GM18508 (cell line): ENCODE results near the gene CHKA.

Experiments used
- ATAC-seq: cut with Tn5 transposase; IDR thresholded peaks from one replicate; pipeline ENCODE4 v1.9.1; 2021; ENCODE audit warnings: moderate number of reproducible peaks; ENCODE audit not compliant: insufficient read depth, unreplicated experiment

The CHKA gene

DNA sequence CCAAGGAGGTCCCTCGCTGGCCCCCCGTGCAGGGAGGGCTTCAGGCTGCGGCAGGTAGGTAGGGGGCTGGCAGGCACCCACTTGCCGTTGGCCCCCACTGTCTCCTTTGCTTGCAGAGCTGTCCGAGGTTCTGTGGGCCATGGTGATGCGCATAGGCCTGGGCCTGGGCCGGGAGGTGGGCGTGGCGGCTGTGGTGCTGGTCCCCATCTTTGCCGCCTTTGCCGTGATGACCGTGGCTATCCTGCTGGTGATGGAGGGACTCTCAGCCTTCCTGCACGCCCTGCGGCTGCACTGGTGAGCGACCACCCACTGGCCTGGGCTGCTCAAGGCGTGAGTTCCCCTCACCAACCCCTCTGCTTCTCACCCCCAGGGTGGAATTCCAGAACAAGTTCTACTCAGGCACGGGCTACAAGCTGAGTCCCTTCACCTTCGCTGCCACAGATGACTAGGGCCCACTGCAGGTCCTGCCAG is 70.8 kb downstream of the CHKA start:
- no peak for ATAC-seq

DNA sequence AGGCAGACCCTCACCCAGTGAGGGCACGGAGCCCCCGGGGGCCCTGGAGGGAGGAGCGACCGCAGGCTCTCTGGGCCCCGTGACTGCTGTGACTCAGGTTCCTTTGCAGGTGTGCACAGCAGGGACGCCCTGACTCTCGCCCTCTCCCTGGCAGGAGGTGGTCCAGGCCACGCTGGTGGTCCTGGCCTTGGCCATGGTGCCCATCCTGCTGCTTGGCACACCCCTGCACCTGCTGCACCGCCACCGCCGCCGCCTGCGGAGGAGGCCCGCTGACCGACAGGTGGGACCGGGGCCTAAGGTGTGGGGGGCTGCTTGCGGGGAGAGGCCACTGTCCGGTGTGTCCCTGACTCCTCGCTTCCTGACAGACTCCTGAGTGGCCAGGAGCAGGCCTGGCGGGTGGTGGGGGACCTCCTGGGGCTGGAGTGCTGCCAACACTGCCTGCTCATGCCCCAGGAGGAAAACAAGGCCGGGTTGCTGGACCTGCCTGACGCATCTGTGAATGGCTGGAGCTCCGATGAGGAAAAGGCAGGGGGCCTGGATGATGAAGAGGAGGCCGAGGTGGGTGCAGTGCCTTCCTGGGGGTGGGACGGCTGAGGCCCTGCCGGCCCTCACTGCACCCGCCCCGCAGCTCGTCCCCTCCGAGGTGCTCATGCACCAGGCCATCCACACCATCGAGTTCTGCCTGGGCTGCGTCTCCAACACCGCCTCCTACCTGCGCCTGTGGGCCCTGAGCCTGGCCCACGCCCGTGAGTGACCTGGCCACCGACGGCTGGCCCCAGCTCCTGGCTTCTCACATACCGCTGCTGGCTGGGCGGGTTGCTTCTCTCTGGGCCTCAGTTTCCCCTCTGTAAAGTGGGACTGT is 71.4 kb downstream of the CHKA start:
- ATAC-seq: no peak

GRCh38 chr11:68048681-68049508 is 72.3 kb downstream of the CHKA start:
- ATAC-seq: no peak

GRCh38 chr11:68047437-68048290 is 73.5 kb downstream of the CHKA start:
- ATAC-seq: no peak

- ATAC-seq: no peak
These were observed 76.3 kb downstream of the CHKA start for GRCh38 chr11:68044898-68045351.

DNA sequence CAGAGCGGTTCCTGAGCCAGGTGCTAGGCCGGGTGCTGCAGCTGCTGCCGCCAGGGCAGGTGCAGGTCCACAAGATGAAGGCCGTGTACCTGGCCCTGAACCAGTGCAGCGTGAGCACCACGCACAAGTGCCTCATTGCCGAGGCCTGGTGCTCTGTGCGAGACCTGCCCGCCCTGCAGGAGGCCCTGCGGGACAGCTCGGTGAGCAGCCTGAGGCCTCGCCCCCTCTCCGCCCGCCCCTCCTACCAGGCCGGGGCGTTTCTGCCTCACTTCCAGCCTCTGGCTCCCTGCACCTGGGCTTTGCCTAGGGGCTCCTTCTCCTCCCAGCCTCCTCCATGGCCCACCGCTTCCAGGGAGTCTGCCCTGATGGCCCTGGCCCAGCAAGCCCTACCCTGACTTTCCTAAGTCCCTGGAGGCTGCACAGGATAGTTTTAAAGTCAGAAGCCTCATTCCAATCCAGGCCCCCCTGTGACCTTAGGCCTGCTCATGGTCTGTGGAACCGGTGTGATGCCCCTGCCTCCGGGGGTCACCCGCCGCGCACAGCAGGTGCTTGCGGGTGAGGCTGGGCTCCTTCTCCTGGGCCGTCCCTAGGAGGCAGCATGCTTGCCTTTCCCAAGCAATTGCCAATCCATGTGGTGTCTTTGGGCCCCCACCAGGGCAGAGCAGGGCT is 76.9 kb downstream of the CHKA start:
- ATAC-seq: no peak

DNA sequence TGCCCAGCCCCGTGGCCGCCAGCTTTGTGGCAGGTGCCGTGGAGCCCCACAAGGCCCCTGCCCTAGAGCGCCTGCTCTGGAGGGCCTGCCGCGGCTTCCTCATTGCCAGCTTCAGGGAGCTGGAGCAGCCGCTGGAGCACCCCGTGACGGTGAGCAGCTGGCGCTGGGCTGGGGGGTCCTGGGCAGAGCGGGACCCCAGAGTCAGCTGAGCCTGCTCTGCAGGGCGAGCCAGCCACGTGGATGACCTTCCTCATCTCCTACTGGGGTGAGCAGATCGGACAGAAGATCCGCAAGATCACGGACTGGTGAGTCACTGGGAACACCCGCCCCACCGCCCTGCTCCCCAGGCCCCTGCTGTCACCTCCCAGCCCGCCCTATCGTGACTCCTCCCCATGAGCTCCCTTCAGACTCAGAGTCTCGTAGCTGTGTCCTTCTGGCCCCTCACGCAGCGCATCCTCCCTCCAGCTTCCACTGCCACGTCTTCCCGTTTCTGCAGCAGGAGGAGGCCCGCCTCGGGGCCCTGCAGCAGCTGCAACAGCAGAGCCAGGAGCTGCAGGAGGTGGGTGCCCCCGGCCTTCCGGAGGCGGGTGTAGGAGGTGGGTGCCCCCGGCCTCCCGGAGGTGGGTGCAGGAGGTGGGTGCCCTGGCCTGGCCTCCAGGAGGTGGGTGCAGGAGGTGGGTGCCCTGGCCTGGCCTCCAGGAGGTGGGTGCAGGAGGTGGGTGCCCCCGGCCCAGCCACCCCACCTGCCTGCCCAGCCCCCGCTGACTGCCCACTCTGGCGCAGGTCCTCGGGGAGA is 77.6 kb downstream of the CHKA start:
- no peak for ATAC-seq

GRCh38 chr11:68043029-68043348 is 78.2 kb downstream of the CHKA start:
- no peak for ATAC-seq

- no peak for ATAC-seq
These were observed 78.8 kb downstream of the CHKA start for GRCh38 chr11:68042219-68043028.

- ATAC-seq: no peak
These were observed 79.5 kb downstream of the CHKA start for GRCh38 chr11:68041617-68042218.

DNA sequence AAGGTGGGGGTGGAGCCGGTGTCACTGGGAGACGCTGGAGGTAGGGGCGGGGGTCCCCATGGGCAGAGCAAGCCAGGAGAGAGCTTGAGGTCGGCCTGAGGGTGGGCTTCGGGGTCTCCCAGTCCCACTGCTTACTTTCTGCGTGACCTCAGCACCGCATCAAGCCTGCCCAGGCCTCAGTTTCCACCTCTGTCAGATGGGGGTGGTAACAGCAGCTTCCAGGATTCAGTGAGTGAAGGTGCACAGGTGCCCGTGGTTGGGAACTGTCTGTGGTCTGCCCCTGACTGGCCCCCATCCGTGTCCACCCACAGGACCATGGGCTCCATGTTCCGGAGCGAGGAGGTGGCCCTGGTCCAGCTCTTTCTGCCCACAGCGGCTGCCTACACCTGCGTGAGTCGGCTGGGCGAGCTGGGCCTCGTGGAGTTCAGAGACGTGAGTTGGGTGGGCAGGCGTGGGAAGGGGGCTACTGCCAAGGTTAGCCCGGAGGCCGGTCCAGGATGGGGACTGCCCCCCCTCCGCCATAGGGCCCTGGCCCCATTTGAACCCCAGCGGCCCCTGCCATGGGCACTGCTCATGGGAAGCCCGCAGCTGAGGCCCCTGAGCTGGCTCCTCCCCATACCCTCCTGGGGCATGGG is 80.1 kb downstream of the CHKA start:
- no peak for ATAC-seq

GRCh38 chr11:68040101-68040956 is 80.9 kb downstream of the CHKA start:
- ATAC-seq: no peak

DNA sequence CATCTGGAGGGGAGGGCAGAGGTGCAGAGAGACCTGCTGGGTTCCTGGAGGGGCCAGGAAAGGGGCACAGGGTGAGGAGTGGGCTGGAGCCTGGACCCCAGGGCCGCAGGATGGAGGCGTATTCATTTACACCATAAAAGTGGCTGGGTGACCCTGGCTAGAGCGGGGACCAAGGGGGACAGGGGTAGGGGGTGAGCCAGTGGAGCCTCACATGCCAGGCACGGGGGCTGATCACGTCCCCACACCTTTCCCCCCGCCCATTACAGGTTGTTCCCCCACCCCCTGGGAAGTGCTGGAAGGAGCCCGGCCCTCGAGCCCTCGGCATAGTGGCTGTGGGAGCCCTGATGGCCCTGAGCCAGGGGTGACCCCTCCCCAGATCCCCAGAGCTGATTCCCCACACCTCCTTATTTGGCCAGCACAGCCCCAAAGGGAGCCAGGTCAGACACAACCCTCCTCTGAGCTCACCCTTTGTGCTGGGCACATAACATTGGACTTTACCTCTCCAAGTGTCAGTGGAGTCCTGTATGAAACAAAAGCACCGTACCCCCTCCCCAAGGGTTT is 81.6 kb downstream of the CHKA start:
- no peak for ATAC-seq

DNA sequence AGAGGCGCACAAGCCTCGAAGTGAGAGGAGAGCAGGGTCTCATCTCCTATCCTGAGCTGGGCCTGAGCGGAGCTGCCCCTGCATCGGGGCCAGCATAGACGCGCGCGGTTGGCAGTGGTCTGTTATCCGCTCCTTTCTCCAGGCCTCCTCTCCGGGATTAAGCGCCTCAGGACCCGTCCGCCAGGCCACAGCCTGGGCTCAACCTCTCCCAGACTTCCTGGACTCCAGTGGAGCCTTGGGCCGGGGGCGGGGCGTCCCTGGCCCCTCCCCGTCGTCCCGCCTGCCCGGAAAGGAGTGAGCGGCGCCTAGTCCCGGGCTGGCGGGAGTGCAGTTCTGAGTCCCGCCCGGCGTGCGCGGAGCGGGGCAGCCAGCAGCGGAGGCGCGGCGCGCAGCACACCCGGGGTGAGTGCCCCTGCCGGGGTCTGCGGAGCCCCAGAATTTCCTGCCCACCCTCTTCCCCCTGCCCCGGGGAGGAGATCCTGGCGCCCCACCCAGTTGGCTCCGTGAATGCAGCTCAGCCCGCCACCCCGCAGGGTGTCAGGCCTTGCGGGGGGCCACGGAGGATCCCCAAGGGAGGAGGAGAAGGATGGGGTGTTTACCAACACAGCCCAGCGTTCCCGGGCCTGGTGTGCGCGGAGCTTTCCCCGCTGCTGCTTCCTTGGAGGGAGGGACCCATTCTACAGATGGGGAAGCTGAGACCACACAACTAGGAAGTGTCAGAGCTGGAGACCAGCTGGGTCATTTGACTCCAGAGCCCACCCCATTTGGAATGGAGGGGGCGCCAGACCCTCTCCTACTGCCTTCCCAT is 82.3 kb downstream of the CHKA start, which contains the start of gene TCIRG1:
TSS of gene TCIRG1 (plus strand) at position 308 of the 808 bp plus-strand sequence. CDS start 2,247 bp downstream, outside the sequence.
- ATAC-seq: no peak

GRCh38 chr11:68038226-68038717 is 82.9 kb downstream of the CHKA start:
- ATAC-seq: no peak
